Measurements from ENCODE around the gene PPRC1.

The PPRC1 gene, protein sequence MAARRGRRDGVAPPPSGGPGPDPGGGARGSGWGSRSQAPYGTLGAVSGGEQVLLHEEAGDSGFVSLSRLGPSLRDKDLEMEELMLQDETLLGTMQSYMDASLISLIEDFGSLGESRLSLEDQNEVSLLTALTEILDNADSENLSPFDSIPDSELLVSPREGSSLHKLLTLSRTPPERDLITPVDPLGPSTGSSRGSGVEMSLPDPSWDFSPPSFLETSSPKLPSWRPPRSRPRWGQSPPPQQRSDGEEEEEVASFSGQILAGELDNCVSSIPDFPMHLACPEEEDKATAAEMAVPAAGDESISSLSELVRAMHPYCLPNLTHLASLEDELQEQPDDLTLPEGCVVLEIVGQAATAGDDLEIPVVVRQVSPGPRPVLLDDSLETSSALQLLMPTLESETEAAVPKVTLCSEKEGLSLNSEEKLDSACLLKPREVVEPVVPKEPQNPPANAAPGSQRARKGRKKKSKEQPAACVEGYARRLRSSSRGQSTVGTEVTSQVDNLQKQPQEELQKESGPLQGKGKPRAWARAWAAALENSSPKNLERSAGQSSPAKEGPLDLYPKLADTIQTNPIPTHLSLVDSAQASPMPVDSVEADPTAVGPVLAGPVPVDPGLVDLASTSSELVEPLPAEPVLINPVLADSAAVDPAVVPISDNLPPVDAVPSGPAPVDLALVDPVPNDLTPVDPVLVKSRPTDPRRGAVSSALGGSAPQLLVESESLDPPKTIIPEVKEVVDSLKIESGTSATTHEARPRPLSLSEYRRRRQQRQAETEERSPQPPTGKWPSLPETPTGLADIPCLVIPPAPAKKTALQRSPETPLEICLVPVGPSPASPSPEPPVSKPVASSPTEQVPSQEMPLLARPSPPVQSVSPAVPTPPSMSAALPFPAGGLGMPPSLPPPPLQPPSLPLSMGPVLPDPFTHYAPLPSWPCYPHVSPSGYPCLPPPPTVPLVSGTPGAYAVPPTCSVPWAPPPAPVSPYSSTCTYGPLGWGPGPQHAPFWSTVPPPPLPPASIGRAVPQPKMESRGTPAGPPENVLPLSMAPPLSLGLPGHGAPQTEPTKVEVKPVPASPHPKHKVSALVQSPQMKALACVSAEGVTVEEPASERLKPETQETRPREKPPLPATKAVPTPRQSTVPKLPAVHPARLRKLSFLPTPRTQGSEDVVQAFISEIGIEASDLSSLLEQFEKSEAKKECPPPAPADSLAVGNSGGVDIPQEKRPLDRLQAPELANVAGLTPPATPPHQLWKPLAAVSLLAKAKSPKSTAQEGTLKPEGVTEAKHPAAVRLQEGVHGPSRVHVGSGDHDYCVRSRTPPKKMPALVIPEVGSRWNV (N-terminal part only)

DNA sequence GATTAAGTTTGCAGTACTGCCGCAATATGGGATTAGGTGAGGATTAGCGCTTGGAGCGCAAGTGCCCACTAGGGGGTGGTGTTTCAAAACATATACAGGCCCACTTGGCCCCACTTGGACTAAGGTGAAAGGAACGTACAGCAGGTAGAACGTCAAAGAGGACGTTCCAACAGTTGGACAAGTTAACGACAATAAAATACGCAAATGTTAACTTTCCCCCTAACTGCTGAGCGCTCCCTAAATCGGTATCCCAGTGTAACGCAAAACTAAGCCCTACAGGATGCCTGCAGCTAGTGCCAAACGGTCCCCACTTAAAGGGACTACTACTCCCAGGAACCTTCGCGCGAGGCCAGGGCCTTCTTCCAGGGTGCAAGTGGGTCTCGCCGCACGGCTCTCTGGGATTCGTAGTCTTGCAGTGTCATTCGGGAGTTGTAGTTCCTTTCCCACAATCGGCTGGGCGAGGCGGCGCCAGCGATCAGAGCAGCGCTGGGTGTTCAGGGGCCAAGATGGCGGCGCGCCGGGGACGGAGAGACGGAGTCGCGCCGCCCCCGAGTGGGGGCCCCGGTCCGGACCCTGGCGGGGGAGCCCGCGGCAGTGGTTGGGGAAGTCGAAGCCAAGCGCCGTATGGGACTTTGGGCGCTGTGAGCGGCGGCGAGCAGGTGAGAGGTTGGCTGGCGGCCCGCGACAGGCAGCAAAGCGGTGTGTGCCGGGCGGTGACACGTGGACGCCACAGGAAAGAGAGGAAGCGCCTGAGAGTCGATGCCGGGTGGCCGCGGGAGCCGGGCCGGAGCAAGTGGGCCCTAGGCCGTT is at the start of gene PPRC1:
Gene PPRC1 (plus strand): TSS at position 478 of the 810 bp plus-strand sequence. CDS start 29 bp downstream, at position 507.
- DNase-seq, result peak; percentile 100

DNA sequence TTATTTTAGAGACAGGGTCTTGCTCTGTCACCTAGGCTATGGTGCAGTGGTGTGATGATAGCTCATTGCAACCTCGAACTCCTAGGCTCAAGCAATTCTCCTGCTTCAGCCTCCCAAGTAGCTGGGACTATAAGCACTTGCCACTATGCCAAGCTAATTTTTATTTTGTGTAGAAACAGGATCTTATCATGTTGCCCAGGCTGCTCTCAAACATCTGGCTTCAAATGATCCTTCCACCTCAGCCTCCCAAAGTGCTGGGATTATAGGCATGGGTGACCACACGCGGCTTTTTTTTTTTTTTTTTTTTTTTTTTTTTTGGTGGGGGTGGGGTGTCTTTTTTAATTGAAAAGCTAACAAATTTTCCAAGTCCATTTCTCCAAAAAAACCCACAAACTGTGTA is 49.3 kb upstream of the PPRC1 start:
- DNase-seq, result no peak

DNA sequence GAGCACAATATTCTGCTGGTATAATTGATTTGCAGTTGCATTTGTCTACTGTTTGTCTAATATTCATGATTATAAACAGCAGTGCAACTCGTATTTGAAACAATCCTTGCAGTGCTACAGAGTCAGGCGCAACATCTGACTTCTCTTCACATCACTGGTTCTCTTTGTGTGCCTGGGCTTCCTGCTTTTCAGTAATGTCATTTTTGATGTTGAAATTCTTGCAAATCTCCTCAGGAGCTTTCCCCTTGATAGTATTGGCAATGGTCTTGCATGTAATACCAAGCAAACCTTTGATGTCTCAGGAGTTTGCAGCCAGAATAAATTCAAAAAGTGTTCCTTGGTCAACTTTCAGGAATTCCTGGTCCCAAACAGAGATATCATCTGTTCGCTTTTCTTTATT is 47.5 kb upstream of the PPRC1 start:
- DNase-seq, result no peak

DNA sequence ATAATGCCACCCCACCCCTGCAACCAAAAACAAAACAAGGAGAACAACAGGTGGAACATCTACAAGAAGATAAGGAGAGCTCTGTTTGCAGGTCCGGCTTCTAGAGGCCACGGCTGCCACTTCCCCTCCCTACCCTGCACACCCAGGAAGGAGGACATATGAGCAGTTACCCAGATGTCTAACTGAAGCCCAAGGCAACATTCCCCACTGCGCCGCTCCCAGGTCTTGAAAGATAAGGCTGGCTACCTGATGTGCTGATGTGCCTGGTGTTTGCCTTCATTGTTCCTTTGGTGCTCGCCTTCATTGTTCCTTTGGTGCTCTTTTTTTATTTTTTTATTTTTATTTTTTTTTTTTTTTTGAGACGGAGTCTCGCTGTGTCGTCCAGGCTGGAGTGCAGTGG is 46.6 kb upstream of the PPRC1 start:
- no peak for DNase-seq

DNA sequence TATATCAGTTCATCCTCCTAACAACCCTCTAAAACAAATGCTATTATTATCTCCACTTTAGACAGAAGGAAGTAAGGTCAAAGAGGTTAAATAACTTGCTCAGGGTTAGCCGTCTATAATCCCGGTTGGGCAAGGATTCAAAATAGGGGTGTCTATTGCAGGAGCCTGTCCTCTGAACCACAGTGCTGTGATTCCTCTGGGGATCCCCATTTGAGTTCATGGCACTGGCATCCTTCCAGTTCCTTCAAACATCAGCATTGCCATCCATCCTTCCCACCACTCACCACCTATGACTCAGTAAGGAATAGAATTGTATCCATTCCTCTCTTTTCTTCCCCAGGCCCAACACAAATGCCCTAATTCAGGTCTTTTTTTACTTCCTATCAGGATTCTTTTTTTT is 42.1 kb upstream of the PPRC1 start:
- DNase-seq, result no peak

DNA sequence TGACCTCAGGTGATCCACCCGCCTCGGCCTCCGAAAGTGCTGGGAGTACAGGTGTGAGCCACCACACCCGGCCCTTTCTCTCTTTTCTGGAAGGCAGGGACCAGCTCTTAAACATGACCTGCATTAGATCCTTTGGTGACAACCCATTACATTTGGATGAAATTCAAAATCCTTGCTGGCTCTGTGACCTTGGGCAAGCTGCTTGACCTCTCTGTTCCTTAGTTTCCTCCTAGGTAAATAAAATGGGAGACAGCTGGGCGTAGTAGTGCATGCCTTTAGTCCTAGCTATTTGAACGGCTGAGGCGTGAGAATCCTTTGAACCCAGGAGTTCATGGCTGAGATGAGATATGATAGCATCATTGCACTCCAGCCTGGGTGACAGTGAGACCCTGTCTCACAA is 36.4 kb upstream of the PPRC1 start:
- DNase-seq, result no peak

DNA sequence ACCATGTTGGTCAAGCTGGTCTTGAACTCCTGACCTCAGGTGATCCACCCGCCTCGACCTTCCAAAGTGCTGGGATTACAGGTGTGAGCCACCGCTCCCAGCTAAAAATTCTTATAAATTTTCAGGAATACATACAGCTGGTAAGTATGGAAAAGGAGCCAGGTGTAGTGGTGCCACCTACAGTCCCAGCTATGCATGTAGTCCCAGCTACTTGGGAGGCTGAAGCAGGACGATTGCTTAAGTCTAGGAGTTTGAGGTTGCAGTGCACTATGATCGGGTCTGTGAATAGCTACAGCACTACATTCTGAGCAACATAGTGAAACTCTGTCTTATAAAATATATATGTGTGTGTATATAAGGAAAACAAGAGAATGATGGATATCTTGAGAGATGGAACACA is 31.7 kb upstream of the PPRC1 start:
- no peak for DNase-seq

DNA sequence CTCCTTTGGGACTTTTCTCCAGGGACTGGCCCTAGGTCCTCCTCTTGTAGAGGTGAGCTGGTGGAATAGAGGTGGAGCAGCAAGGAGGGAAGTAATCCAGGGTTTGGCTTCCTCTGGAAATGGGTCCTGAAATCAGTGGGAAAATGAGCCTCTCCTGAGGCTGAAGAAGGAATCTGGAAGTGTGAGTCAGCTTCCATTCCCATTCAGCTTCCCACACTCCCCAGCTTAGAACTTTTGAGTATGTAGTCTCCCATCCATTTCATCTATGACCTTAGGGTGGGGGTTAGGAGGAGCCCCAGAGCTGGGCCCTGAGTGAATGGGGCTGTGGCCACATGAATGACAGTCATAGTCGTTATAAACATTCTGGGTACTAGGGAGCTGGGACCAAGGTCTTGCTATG is 30.4 kb upstream of the PPRC1 start:
- no peak for DNase-seq

DNA sequence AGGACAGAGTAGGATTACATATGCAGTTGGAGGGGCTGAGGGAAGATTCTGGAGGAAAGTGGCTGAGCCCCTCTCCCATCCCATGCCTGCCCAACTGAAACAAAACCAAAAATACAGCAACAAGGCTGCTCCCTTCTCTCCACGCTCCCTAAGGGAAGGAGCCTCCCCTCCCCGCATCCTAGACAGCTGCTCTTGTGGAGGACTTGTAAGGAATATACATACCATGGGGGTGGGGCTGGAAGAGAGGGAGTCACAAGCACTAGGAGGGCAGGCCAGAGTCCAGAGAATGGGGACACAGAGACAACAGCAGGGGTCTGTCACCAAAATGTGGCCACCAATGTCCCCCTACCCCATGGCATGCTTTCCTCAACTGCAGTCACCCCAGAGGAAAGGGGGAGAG is 25.8 kb upstream of the PPRC1 start:
- DNase-seq, result no peak

DNA sequence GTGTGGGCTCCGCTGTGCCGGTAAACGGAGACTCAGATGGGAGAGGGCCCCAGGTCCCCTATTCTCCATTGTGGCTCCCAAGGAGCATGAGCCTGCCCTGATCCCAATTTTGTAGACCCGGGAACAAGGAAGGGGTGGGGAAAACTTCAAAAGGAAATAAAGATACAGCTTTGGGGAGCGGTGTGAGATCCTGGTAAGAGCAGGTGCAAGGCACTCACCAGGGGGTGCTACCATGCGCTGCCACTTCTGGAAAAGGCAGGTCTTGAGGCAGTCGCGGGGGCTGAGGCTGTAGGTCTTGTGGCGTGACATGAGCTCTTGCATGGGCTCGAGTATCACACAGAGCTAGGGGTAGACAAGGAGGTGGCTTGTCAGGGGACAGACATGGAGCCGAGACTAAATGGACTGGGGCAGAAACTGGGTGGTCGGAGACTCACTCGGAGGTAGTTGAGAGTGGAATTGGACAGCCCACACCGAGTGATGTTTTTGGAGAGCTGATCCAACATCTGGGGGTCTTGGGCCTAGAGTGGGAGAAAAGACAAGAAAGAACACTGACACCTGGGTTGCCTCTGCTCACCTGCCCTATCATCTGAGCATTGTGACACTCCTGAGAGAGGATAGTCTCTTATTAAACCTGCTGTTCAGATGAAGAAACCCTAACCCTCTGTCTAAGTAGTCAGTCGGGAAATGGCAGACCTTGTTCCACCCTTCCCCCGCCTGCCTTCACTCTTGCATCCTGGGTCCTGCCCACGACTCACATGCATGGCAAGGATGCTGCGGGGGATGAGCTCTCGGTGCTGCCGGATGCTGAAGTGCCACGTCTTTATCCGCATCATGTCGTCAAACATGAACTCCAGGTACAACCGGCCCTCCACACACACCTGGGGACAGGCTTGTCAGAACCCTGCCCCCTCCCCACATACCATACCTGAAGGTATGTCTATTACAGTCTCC is 23.4 kb upstream of the PPRC1 start:
- DNase-seq, result no peak

DNA sequence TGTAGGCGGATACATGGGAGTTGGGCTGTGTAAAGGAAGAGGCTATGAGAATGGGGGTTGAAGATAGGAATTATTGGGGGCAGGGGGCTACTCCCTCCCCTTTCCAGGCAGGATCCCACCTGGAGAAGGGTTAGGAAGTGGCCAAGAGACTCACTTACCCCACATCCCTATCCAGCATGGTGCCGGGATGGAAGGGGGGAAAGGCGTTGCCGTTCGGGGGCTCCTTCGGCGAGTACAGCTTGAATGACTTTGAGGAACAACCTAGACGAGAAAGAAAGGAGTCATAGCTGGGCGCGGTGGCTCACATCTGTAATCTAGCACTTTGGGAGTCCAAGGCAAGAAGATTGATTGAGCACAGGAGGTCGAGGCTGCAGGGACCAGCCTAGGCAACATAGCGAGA is 21.6 kb upstream of the PPRC1 start:
- DNase-seq, result no peak

DNA sequence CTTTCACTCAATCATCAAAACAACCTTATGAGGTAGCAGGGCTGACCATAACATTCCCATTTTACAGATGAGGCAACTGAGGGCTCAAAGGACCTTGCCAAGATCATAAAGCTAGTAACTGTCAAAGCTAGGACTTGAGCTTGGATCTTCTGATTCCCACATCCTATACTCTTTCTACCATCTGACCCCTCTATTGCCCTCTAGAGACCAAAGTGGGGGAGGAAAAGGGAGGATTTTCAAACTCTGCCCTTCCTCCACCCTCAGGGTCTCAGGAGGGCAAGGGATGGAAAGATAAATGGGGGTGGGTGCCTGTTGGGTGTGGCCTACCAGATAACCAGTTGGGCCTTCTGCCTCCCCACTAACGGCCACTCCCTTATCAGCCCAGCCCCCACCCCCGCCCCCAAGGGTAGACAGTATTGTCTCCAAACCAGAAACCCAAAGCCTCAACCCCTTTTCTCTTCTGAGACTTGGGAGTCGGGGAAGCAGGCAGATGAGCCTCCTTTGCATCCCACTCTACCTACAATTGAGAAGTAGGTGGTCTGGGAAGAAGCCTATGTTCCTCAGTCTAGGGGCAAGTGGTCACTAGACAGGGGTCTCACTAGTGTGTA is 20.5 kb upstream of the PPRC1 start:
- DNase-seq, result no peak

DNA sequence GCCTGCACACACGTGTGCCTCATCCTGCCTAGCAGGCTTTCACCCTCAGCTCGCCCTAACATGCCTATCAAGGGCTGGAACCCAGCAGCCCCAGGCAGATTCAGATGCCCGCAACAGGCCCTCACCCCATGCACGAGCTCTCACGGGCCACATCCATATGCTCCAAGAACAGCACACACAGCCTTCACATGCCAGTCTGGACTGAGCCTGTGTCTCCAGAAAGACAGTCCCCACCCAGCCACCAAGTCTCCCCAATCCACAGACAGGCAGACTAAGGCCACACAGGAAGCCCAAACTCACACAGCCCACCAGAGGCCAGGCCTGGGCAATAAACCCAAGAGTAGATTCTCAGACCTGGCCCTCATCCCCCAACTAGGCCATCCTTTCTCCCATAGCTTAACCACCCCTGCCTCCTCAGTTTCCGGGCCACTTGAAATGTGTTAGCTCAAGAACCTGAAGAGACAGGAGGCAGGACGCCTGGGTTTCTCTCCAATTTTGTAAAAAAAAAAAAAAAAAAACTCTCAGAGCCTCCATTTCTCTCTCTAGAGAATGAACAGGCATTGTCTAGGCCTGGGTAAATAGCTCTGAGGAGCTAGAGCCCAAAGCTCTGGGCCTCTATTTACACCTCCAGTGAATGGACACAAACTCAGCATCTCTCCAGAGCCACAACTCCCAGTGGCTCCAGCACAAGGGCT is 19.4 kb upstream of the PPRC1 start:
- DNase-seq, result no peak

DNA sequence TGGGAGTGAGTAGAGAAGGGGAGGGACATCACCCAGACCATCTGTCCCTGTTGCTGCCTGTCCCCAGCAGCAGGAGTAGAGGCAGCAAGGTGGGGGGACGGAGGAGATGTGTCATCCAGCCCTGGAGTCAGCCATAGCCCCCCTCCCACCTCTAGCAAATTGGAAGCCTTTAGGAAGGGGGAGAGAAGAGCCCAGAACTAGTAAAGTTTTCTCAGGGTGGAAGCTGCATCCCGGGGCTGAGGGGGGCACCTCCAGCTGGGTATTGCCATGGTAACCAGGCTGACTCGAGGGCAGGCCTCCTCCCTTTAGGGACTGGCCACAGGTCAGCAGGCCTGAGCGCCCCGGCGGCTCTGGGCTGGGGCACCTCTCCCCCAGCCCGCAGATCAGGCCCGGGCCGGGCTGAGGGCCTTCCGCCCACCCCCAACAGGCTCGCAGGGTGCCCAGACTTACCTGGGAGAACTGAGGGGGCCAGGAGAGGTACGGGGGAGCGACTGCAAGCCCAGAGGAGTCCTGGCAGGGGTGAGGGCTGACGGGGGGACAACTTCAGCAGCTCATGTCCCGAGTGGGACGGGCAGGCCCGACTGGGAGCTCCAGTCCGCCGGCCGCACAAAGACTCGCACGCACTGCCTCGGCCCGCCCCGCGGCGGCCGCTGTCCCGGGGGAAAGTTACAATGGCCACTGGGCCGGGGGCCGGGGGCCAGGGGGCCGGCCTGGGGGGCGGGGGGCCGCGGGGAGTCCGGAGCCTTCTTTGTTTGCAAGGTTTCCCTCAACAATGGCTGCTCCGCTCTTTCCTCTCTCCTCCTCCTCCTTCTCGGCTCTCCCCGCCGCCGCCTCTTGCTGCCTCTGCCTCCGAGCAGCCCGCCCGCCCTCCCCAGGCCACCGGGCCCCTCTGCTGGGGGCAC is 18.6 kb upstream of the PPRC1 start:
- peak; percentile 70 for DNase-seq

DNA sequence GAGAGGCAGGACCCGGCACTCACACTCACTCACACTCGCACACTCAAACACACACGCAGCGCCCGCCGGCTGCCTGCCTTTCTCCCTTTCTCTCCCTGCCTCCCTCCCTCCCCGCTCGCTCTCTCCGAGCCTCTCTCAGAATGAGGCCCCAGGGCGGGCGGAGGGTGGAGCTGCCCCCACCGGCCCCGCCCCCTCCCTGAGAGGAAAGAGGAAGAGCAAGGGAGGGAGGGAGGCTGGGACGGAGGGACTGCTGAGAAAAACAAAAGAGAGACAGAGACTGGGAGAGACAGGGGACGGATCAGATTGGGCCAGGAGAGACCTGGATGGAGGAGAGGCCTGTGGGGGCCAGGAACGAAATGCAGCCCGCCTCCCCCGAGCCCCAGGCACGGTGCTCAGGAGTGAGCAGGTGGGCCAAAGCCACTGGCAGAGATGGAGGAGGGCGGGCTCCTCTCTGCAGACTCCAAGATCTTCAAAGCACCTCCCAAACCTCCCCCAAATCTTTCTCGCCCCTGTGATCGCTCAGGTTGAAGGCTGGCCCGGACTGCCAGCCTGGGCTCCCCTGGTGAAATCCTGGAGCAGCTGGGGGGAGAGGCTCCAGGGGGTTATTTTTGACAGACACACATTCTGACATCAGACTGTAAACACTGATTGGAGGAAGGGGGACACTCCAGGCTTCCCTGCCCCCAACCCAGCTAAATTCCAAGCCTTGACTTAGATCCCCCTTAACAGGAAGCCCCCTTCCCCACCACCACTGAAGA is 17.8 kb upstream of the PPRC1 start:
- peak; percentile 97 for DNase-seq

DNA sequence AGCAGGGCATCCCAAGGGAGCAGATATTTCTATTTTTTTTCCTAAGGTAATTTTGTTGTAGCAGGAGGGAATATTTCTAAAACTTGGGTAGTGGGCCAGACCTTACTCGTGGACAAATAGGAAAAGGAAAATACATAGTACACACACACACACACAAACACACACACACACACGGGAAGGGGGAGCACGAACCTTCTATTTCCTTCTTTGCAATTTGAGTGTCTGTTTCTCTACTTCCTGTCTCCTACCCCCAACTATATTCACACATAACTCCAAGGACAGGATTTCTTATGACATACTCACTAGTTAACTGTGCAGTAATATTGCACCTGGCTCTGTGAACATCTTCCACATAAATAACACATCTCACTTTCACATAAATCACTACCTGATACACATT is 17.1 kb upstream of the PPRC1 start:
- DNase-seq, result no peak

DNA sequence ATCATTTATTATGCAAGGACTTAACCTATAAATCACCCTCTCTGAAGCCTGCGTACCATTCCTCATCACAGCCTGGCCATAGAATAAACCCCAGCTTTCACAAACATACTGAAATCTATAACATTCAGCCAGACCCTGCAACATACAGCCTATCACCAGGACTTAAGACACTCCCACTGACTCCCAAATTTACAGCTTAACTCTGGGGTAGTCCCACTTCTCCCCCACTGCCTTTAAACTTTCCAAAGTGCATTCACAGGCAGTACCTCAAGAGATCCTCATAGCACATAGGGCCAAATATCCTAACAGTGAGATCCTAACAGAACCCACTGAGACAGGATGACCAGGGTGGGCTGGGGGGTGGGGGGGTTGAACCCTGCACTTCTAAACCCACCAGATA is 16.2 kb upstream of the PPRC1 start:
- no peak for DNase-seq
